ENCODE data around the gene PARD6A. TPM values are rescaled to one million over a fixed set of nuclear protein-coding genes. Genes with fewer than 3 reads are reported as not detected.

Gene PARD6A
- total RNA-seq, 1 experiment from 2014 or later, result 5.6 TPM

- TF ChIP-seq, protein P1, sequence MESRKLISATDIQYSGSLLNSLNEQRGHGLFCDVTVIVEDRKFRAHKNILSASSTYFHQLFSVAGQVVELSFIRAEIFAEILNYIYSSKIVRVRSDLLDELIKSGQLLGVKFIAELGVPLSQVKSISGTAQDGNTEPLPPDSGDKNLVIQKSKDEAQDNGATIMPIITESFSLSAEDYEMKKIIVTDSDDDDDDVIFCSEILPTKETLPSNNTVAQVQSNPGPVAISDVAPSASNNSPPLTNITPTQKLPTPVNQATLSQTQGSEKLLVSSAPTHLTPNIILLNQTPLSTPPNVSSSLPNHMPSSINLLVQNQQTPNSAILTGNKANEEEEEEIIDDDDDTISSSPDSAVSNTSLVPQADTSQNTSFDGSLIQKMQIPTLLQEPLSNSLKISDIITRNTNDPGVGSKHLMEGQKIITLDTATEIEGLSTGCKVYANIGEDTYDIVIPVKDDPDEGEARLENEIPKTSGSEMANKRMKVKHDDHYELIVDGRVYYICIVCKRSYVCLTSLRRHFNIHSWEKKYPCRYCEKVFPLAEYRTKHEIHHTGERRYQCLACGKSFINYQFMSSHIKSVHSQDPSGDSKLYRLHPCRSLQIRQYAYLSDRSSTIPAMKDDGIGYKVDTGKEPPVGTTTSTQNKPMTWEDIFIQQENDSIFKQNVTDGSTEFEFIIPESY (IDR thresholded peaks at IDR 0.05; ENCODE audit: extremely low read depth, insufficient replicate concordance, low read length), result no peak
- TF ChIP-seq EZH2 (IDR thresholded peaks at IDR 0.05), result no peak
Measured at GRCh38 chr16:67703626-67704025, 42.9 kb downstream of the PARD6A start (continued).

DNA sequence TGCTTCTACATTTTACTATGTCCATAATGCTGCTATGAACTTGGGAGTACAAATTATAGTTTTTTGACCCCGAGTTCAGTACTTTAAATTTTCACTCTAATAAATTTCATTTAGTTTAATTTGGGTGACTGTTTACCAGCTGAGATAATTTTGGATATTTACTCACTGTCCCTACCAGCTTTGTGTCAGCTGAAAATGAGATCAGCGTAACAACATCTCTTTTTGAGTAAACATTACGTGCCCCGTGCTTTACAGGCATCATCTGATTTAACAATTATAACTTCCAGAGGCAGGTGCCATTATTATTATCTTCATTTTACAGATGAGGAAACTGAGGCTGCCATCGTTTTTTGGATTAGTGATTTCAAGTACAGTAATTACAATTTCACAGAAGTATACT is 43.4 kb downstream of the PARD6A start:
- H4K20me1 ChIP-seq (ENCODE audit: insufficient read depth), result 0 out of 2 replicates have a peak, but pooled peaks cover under 1% of the 10 kb centered on the region
- H3K9me2 ChIP-seq (ENCODE audit: insufficient read depth), result no peaks in the 10 kb centered on the region
- POLR2A ChIA-PET, result no interaction called here
- H3K4me3 ChIP-seq (replicated peaks in 1 of 2; ENCODE audit: low read depth in 1 of 2, low read length in 2 of 2), result no peak overlapping the region
- intact Hi-C loops (cut with micrococcal nuclease), result no loop called here
- no peaks in the 10 kb centered on the region for H3K27me3 ChIP-seq (ENCODE audit: insufficient read depth, low read length)
- no peak overlapping the region for H3K27ac ChIP-seq (ENCODE audit: low read depth, low read length)
- no TSS peak for BruUV-seq (replicated peaks)
- ATAC-seq (no peak), DNase-seq (ENCODE audit: low read depth, low spot score) (no peak)
- H2AFZ ChIP-seq (ENCODE audit: low read depth, low read length, poor library complexity, severe bottlenecking), result no peak overlapping the region
- no peaks in the 10 kb centered on the region for H3K36me3 ChIP-seq (ENCODE audit: control insufficient read depth in 1 of 2, insufficient read depth in 2 of 2, low read length in 2 of 2)
- peaks cover 0 to 2% of the 10 kb centered on the region in 2 experiments; a peak in 1 of 4 replicates for H3K9me3 ChIP-seq (ENCODE audit: control insufficient read depth in 1 of 2, insufficient read depth in 1 of 2, low read depth in 1 of 2, low read length in 2 of 2)
- CTCF ChIA-PET, result no interaction called here
- H3K4me1 ChIP-seq (ENCODE audit: control insufficient read depth in 1 of 2, insufficient read depth in 2 of 2, low read length in 2 of 2), result no peaks in the 10 kb centered on the region
- RAD21 ChIA-PET (ENCODE audit: low non-redundant PET in 1 of 2, low total read pairs in 2 of 2, uncharacterized antibody in 2 of 2, unreplicated experiment in 2 of 2), result no interaction called here
- no peak overlapping the region for H3K9ac ChIP-seq (ENCODE audit: low read length)
- H3K79me2 ChIP-seq (ENCODE audit: insufficient read depth, low read length), result peaks cover 58% of the 10 kb centered on the region
- H3K4me2 ChIP-seq (ENCODE audit: low read length), result no peak overlapping the region
- TF ChIP-seq SIN3A (IDR thresholded peaks at IDR 0.05; ENCODE audit: low read depth) (no peak), POLR2A (IDR thresholded peaks at IDR 0.05; ENCODE audit: borderline replicate concordance, extremely low read depth, insufficient read depth, insufficient read length) (no peak), ELF1 (IDR thresholded peaks at IDR 0.05; ENCODE audit: borderline replicate concordance, low read depth) (no peak), SRF (IDR thresholded peaks at IDR 0.05; ENCODE audit: low read depth) (no peak), CBX3 (IDR thresholded peaks at IDR 0.05; ENCODE audit: low read depth) (no peak), CTCF (IDR thresholded peaks at IDR 0.05 in 2 of 3, conservative IDR thresholded peaks at IDR 0.05 in 1 of 3; ENCODE audit: borderline replicate concordance in 1 of 3, insufficient read depth in 1 of 3, low read depth in 2 of 3, low read length in 2 of 3) (no peak), ZFX (IDR thresholded peaks at IDR 0.05) (no peak), MAX (IDR thresholded peaks at IDR 0.05) (no peak), JUND (IDR thresholded peaks at IDR 0.05) (no peak), ZNF274 (IDR thresholded peaks at IDR 0.05; ENCODE audit: low read depth, low read length) (no peak), YY1 (IDR thresholded peaks at IDR 0.05; ENCODE audit: extremely low read depth, insufficient replicate concordance, low read depth, low read length) (no peak), TCF7L2 (IDR thresholded peaks at IDR 0.05; ENCODE audit: borderline replicate concordance, extremely low read depth, insufficient read depth, insufficient read length) (no peak), SP1 (IDR thresholded peaks at IDR 0.05; ENCODE audit: low read depth) (no peak), EZH2 (IDR thresholded peaks at IDR 0.05) (no peak), RAD21 (IDR thresholded peaks at IDR 0.05; ENCODE audit: low read depth) (no peak), CEBPB (IDR thresholded peaks at IDR 0.05; ENCODE audit: low read depth) (no peak)
- TF ChIP-seq, protein P2, sequence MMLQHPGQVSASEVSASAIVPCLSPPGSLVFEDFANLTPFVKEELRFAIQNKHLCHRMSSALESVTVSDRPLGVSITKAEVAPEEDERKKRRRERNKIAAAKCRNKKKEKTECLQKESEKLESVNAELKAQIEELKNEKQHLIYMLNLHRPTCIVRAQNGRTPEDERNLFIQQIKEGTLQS (IDR thresholded peaks at IDR 0.05), result no peak
- TF ChIP-seq, protein P1 (IDR thresholded peaks at IDR 0.05; ENCODE audit: extremely low read depth, insufficient replicate concordance, low read length), result no peak

All from HCT116 (cell line).